Astrocyte (in vitro differentiated cells and primary cell): ENCODE results near the gene CHPT1. TPM values are rescaled to one million over a fixed set of nuclear protein-coding genes. Genes with fewer than 3 reads are reported as not detected.

Experiments used
- DNase-seq: peaks from one replicate; pipeline ENCODE4 v3.0.0-alpha.2; 2010; ENCODE audit warnings: low read depth
- FAIRE-seq: peaks from 2 replicates; lab custom pipeline; 2011; peaks lifted over from hg19 to GRCh38; lab: Jason Lieb, UNC
- H2AFZ ChIP-seq: 2 replicates; pipeline ENCODE4 v1.6.0; 2012; ENCODE audit warnings: low read depth, low read length, inconsistent platforms
- H3K27ac ChIP-seq: 2 replicates; pipeline ENCODE4 v1.5.1; 2011; ENCODE audit warnings: low read depth, low read length, inconsistent platforms
- H3K27me3 ChIP-seq: 2 replicates; pipeline ENCODE4 v1.6.0; 2011; ENCODE audit warnings: low read length, inconsistent platforms; ENCODE audit not compliant: insufficient read depth
- H3K36me3 ChIP-seq: 2 replicates; pipeline ENCODE4 v1.5.1; 2011; ENCODE audit warnings: low read length, inconsistent platforms; ENCODE audit not compliant: insufficient read depth
- H3K4me1 ChIP-seq: 2 replicates; pipeline ENCODE4 v1.5.1; 2011; ENCODE audit warnings: low read length, inconsistent platforms; ENCODE audit not compliant: insufficient read depth
- H3K4me2 ChIP-seq: 2 replicates; pipeline ENCODE4 v1.6.0; 2012; ENCODE audit warnings: low read length, inconsistent platforms
- H3K4me3 ChIP-seq: 2 replicates; pipeline ENCODE4 v1.5.1; 2011; ENCODE audit warnings: low read depth, mild to moderate bottlenecking, low read length, inconsistent platforms; ENCODE audit not compliant: insufficient read depth
- H3K79me2 ChIP-seq: 2 replicates; pipeline ENCODE4 v1.6.0; 2012; ENCODE audit warnings: mild to moderate bottlenecking, low read length, inconsistent platforms; ENCODE audit not compliant: insufficient read depth
- H3K9ac ChIP-seq: 2 replicates; pipeline ENCODE4 v1.6.0; 2012; ENCODE audit warnings: mild to moderate bottlenecking, low read length, inconsistent platforms
- H3K9me3 ChIP-seq: 2 replicates; pipeline ENCODE4 v1.5.1; 2012; ENCODE audit warnings: low read depth, mild to moderate bottlenecking, low read length, inconsistent platforms; ENCODE audit not compliant: insufficient read depth
- H4K20me1 ChIP-seq: 2 replicates; pipeline ENCODE4 v1.6.0; 2012; ENCODE audit warnings: low read length, inconsistent platforms; ENCODE audit not compliant: insufficient read depth
- H3K27ac Mint-ChIP-seq: one replicate; pipeline ENCODE4 v1.8.0; 2021; ENCODE audit warnings: mild to moderate bottlenecking, mixed read lengths; ENCODE audit not compliant: unreplicated experiment
- H3K27me3 Mint-ChIP-seq: one replicate; pipeline ENCODE4 v1.8.0; 2021; ENCODE audit warnings: low read depth, mixed read lengths; ENCODE audit not compliant: unreplicated experiment
- H3K36me3 Mint-ChIP-seq: one replicate; pipeline ENCODE4 v1.8.0; 2021; ENCODE audit warnings: low read depth, mixed read lengths; ENCODE audit not compliant: unreplicated experiment
- H3K4me1 Mint-ChIP-seq: one replicate; pipeline ENCODE4 v1.8.0; 2021; ENCODE audit warnings: low read depth, mixed read lengths; ENCODE audit not compliant: unreplicated experiment
- H3K4me3 Mint-ChIP-seq: one replicate; pipeline ENCODE4 v1.8.0; 2021; ENCODE audit warnings: mild to moderate bottlenecking, moderate library complexity, mixed read lengths; ENCODE audit not compliant: unreplicated experiment
- H3K9me3 Mint-ChIP-seq: one replicate; pipeline ENCODE4 v1.8.0; 2021; ENCODE audit warnings: mild to moderate bottlenecking, mixed read lengths; ENCODE audit not compliant: unreplicated experiment
- CTCF ChIP-seq: IDR thresholded peaks from 2 replicates; pipeline ENCODE4 v1.5.1; 2011; ENCODE audit warnings: low read depth, mild to moderate bottlenecking, inconsistent platforms, low read length, moderate library complexity; ENCODE audit not compliant: insufficient read depth
- EZH2 ChIP-seq: IDR thresholded peaks from 2 replicates; pipeline ENCODE4 v1.6.1; 2012; ENCODE audit warnings: mild to moderate bottlenecking, low read length, inconsistent platforms; ENCODE audit not compliant: insufficient read depth
- total RNA-seq: library from RNA; stranded (reverse); gene quantifications from 2 replicates; pipeline ENCODE4 v1.2.1, GENCODE V29; 2021

The CHPT1 gene
- total RNA-seq, 1 donor from 2014 or later: 22.2 TPM

GRCh38 chr12:101663298-101663697 is 34.1 kb upstream of the CHPT1 start:
- Histone ChIP-seq H3K9me3 (no peaks in the 10 kb centered on the region), H3K4me3 (no peak overlapping the region), H3K4me2 (no peak overlapping the region), H3K36me3 (no peaks in the 10 kb centered on the region), H3K27me3 (no peaks in the 10 kb centered on the region), H2AFZ (no peak overlapping the region), H3K79me2 (no peaks in the 10 kb centered on the region), H4K20me1 (no peaks in the 10 kb centered on the region), H3K4me1 (no peaks in the 10 kb centered on the region), H3K27ac (no peak overlapping the region), H3K9ac (no peak overlapping the region)
- Mint-ChIP-seq H3K36me3 (no peaks in the 10 kb centered on the region), H3K27ac (no peak overlapping the region), H3K4me3 (no peak overlapping the region), H3K27me3 (peaks cover 9% of the 10 kb centered on the region), H3K9me3 (no peaks in the 10 kb centered on the region), H3K4me1 (no peaks in the 10 kb centered on the region)
- FAIRE-seq (no peak), DNase-seq (no peak)
- no peak for TF ChIP-seq EZH2
- no peak for TF ChIP-seq CTCF

- H3K4me3 ChIP-seq: no peak overlapping the region
- no peak overlapping the region for H2AFZ ChIP-seq
- TF ChIP-seq CTCF (no peak), EZH2 (no peak)
- no peaks in the 10 kb centered on the region for H3K36me3 Mint-ChIP-seq
- H3K4me1 Mint-ChIP-seq: no peaks in the 10 kb centered on the region
- H3K27ac ChIP-seq: no peak overlapping the region
- no peaks in the 10 kb centered on the region for H3K27me3 ChIP-seq
- H3K9me3 ChIP-seq: no peaks in the 10 kb centered on the region
- H3K4me2 ChIP-seq: no peak overlapping the region
- no peak overlapping the region for H3K4me3 Mint-ChIP-seq
- H3K4me1 ChIP-seq: no peaks in the 10 kb centered on the region
- no peaks in the 10 kb centered on the region for H4K20me1 ChIP-seq
- no peaks in the 10 kb centered on the region for H3K36me3 ChIP-seq
- peaks cover 9% of the 10 kb centered on the region for H3K27me3 Mint-ChIP-seq
- H3K79me2 ChIP-seq: no peaks in the 10 kb centered on the region
- DNase-seq (no peak), FAIRE-seq (no peak)
- H3K9ac ChIP-seq: no peak overlapping the region
- H3K27ac Mint-ChIP-seq: no peak overlapping the region
- no peaks in the 10 kb centered on the region for H3K9me3 Mint-ChIP-seq
Measured at GRCh38 chr12:101664992-101665391, 32.4 kb upstream of the CHPT1 start.

- H3K79me2 ChIP-seq: no peaks in the 10 kb centered on the region
- H3K4me1 Mint-ChIP-seq: no peaks in the 10 kb centered on the region
- no peaks in the 10 kb centered on the region for H3K9me3 Mint-ChIP-seq
- H3K27me3 Mint-ChIP-seq: peaks cover 9% of the 10 kb centered on the region
- no peaks in the 10 kb centered on the region for H3K36me3 ChIP-seq
- TF ChIP-seq CTCF: no peak
- H3K27ac Mint-ChIP-seq: no peak overlapping the region
- H3K9me3 ChIP-seq: no peaks in the 10 kb centered on the region
- no peak overlapping the region for H3K9ac ChIP-seq
- no peak overlapping the region for H3K4me3 Mint-ChIP-seq
- no peaks in the 10 kb centered on the region for H4K20me1 ChIP-seq
- no peak overlapping the region for H3K4me3 ChIP-seq
- H3K4me1 ChIP-seq: no peaks in the 10 kb centered on the region
- no peak overlapping the region for H2AFZ ChIP-seq
- FAIRE-seq (no peak), DNase-seq (no peak)
- no peaks in the 10 kb centered on the region for H3K36me3 Mint-ChIP-seq
- H3K4me2 ChIP-seq: no peak overlapping the region
- no peak overlapping the region for H3K27ac ChIP-seq
- H3K27me3 ChIP-seq: no peaks in the 10 kb centered on the region
Measured at GRCh38 chr12:101666052-101666728, 31.2 kb upstream of the CHPT1 start.
